Lung (tissue), 12 donors: ENCODE data around the gene CPM. TPM values are rescaled to one million over a fixed set of nuclear protein-coding genes. Genes with fewer than 3 reads are reported as not detected.

Source experiments
- ATAC-seq: fragments of 200-7000 bp; cut with Tn5 transposase; one replicate; pipeline ENCODE4 v1.9.1; 2020; ENCODE audit warnings: moderate number of reproducible peaks; ENCODE audit not compliant: insufficient read depth, low FRiP score
- DNase-seq, 3 donors: peaks; one replicate each; pipeline ENCODE4 v3.0.0-alpha.2; 2013 to 2017
- H3K27ac ChIP-seq, 2 donors: one replicate each; pipeline ENCODE4 v1.5.1; 2013; ENCODE audit warnings: mild to moderate bottlenecking in 2 of 2, moderate library complexity in 2 of 2, control low read depth in 1 of 2, inconsistent platforms in 1 of 2, low read depth in 1 of 2, low read length in 1 of 2
- H3K27me3 ChIP-seq, 3 donors: one replicate each; pipeline ENCODE4 v1.5.1; 2013; ENCODE audit warnings: low read length in 2 of 3; ENCODE audit not compliant: control insufficient read depth in 3 of 3, insufficient read depth in 3 of 3
- H3K36me3 ChIP-seq, 4 donors: one replicate each; pipeline ENCODE4 v1.5.1; 2013; ENCODE audit warnings: low read length in 4 of 4, mild to moderate bottlenecking in 1 of 4, moderate library complexity in 1 of 4; ENCODE audit not compliant: control insufficient read depth in 4 of 4, insufficient read depth in 4 of 4
- H3K4me1 ChIP-seq, 5 donors: one replicate each; pipeline ENCODE4 v1.5.1; 2013; ENCODE audit warnings: low read length in 5 of 5, mild to moderate bottlenecking in 2 of 5, moderate library complexity in 1 of 5; ENCODE audit not compliant: control insufficient read depth in 5 of 5, insufficient read depth in 5 of 5
- H3K4me3 ChIP-seq: one replicate; pipeline ENCODE4 v1.5.1; 2013; ENCODE audit warnings: mild to moderate bottlenecking, control low read depth, moderate library complexity
- H3K9ac ChIP-seq, 2 donors: one replicate each; pipeline ENCODE4 v1.5.1; 2013; ENCODE audit warnings: low read length in 2 of 2, control low read depth in 1 of 2; ENCODE audit not compliant: insufficient read depth in 1 of 2
- H3K9me3 ChIP-seq, 4 donors: one replicate each; pipeline ENCODE4 v1.5.1; 2013; ENCODE audit warnings: low read length in 3 of 4, mild to moderate bottlenecking in 1 of 4, moderate library complexity in 1 of 4; ENCODE audit not compliant: control insufficient read depth in 4 of 4, insufficient read depth in 3 of 4
- WGBS, 2 donors: extraction: QIAGEN DNeasy Blood & Tissue Kit; methylation state at CpG; one replicate each; pipeline ENCODE4 v1.1.7; 2013; 5-methylcytosine and 5-hydroxymethylcytosine counted together
- polyA plus RNA-seq, 2 donors: library from polyadenylated mRNA; stranded (reverse); fragments of 200-250 nt; gene quantifications; one replicate each; pipeline ENCODE4 v1.2.1, GENCODE V29; 2013
- total RNA-seq, 2 donors: library from RNA; depleted of rRNA in 1 of 2; stranded (reverse); fragments of >200 nt in 1 of 2; gene quantifications; one replicate each; pipeline ENCODE4 v1.2.1, GENCODE V29; 2014 to 2021
- TF ChIP-seq, protein P1 (sequence below): IDR thresholded peaks from 2 replicates; pipeline ENCODE4 v1.5.1; 2012; ENCODE audit warnings: mild to moderate bottlenecking; ENCODE audit errors: control extremely low read depth, extremely low read depth
- donor health status: control.
- donor health status: control.
- donor health status: Bipolar disorder and iron deficiency.
- donor health status: healthy.
- donor health status: DM: yes; HTN: yes; CAD: no.

The CPM gene
- total and polyA plus RNA-seq, 4 donors = 66.6 to 241 (median 136) TPM

DNA sequence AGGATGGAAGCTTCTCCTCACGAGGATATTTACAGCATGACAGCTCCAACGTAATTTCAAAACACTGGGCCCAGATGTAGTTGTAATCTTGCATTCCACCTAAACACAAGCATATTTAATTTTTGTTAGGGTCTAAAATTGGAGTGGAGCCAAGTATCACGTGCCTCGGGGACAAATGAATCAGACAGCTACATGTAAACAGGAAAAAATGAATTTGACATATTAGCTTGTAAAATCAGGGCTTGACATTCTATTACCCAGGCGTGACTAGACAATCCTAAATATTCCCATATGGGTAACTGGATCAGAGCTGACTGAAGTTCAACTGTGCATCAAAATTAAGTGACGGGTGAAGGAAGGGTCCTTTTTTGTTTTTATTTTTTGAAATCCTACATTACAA, 66.0 kb downstream of the CPM start:
- ATAC-seq = no peak
- Histone ChIP-seq H3K9me3 (no peaks in the 10 kb centered on the region), H3K4me1 (no peaks in the 10 kb centered on the region), H3K27me3 (no peaks in the 10 kb centered on the region), H3K9ac (no peak overlapping the region), H3K4me3 (no peak overlapping the region), H3K27ac (no peak overlapping the region), H3K36me3 (peaks cover 0 to 25% (median 0%) of the 10 kb centered on the region in 4 donors)
- TF ChIP-seq, protein P1, sequence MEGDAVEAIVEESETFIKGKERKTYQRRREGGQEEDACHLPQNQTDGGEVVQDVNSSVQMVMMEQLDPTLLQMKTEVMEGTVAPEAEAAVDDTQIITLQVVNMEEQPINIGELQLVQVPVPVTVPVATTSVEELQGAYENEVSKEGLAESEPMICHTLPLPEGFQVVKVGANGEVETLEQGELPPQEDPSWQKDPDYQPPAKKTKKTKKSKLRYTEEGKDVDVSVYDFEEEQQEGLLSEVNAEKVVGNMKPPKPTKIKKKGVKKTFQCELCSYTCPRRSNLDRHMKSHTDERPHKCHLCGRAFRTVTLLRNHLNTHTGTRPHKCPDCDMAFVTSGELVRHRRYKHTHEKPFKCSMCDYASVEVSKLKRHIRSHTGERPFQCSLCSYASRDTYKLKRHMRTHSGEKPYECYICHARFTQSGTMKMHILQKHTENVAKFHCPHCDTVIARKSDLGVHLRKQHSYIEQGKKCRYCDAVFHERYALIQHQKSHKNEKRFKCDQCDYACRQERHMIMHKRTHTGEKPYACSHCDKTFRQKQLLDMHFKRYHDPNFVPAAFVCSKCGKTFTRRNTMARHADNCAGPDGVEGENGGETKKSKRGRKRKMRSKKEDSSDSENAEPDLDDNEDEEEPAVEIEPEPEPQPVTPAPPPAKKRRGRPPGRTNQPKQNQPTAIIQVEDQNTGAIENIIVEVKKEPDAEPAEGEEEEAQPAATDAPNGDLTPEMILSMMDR = no peak
- no peak for DNase-seq
- WGBS, 2 donors = 57 to 59% methylated on average over 6 of the region's 6 CpGs

DNA sequence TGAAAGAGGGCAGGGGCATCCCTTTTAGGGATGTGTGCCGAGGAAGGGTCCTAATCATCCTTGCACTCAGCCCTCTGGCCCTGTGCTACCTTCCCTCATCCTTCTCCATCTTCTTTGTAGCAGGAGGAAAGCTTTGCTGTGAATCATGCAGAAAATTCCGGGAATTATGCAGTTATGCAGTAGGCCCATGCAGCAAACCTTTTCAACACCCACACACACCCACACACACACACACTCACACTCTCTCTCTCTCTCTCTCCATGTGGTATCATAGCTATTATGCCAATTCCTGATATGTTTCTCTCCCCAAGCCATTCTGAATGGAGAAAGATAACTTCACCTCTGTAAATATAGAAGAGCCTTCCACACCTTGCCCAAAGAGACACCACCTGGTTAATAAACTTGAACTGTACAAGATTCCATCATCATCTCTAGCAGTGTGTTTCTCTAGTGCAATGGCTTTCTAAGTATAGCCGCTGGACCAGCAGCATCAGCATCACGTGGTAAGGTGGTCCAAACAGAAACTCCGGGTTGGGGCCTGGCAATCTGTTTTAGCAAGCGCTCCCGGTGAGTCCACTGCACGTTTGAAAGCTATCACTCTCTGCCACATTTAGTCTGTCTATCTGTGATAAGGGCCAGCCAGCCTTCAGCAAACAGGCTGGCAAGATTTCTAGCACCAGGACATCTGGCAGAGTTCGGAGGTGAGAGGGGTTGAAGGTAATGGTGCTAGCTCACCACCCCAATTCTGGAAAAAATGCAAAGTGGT, 67.4 kb downstream of the CPM start:
- 87 to 92% methylated on average over 9 of the region's 9 CpGs for WGBS, 2 donors
- Histone ChIP-seq H3K9ac (no peak overlapping the region), H3K9me3 (no peaks in the 10 kb centered on the region), H3K36me3 (peaks cover 0 to 17% (median 0%) of the 10 kb centered on the region in 4 donors), H3K4me3 (no peak overlapping the region), H3K27me3 (no peaks in the 10 kb centered on the region), H3K27ac (no peak overlapping the region), H3K4me1 (no peaks in the 10 kb centered on the region)
- no peak for ATAC-seq
- DNase-seq = no peak
- TF ChIP-seq, protein P1 = no peak

- H3K9me3 ChIP-seq = no peaks in the 10 kb centered on the region
- ATAC-seq = no peak
- WGBS, 2 donors = 97 to 100% methylated on average over 3 of the region's 3 CpGs
- H3K4me1 ChIP-seq = no peaks in the 10 kb centered on the region
- no peak for DNase-seq
- H3K27ac ChIP-seq = no peak overlapping the region
- TF ChIP-seq, protein P1 = no peak
- H3K36me3 ChIP-seq = peaks cover 0 to 13% (median 0%) of the 10 kb centered on the region in 4 donors
- no peaks in the 10 kb centered on the region for H3K27me3 ChIP-seq
- no peak overlapping the region for H3K9ac ChIP-seq
- H3K4me3 ChIP-seq = no peak overlapping the region
Observed at GRCh38 chr12:68864604-68865003, 68.4 kb downstream of the CPM start.
